ENCODE measurements around the gene CPT1A.
"Not testable (repeated sequence)": the region's sequence is repeated elsewhere in the genome, so short reads cannot be mapped to it uniquely, and the experiment has no call there.

CPT1A gene

DNA sequence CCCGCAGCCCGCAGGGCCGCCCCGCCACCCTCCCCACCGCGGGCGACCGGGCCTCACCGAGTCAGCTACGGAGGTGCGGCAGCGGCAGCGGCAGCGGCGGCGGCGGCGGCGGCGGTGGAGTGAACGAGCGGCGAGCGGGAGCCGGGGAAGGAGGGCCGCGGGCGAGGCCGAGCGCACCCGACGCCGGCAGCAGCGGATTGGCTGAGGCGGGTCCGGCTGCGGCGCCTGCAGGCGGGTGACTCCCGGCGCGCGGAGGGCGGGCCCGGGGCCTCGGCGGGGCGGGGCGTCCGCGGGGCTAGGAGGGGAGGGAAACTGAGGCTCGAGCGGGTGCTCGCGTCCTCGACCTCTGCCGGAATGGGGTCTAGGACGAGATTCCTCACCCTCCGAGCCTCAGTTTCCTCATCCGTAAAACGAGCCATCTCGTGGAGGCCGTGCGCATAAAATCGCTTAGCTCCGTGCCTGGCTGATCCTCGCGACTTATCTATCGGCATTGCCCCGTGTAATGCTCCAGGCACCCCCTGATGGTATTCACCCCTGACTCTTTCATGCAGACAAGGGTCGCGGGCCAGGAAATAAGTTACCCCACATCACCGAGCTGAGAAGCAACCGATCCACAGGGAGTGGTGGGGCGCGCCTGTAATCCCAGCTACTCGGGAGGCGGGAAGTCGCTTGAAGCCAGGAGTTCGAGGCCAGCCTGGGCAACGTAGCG lies at the start of gene CPT1A:
Gene CPT1A (minus strand): TSS at position 199 of the 709 bp plus-strand sequence. CDS start 26,442 bp downstream, outside the sequence.
- DNase-seq (ENCODE audit: low spot score): peak; percentile 64

DNA sequence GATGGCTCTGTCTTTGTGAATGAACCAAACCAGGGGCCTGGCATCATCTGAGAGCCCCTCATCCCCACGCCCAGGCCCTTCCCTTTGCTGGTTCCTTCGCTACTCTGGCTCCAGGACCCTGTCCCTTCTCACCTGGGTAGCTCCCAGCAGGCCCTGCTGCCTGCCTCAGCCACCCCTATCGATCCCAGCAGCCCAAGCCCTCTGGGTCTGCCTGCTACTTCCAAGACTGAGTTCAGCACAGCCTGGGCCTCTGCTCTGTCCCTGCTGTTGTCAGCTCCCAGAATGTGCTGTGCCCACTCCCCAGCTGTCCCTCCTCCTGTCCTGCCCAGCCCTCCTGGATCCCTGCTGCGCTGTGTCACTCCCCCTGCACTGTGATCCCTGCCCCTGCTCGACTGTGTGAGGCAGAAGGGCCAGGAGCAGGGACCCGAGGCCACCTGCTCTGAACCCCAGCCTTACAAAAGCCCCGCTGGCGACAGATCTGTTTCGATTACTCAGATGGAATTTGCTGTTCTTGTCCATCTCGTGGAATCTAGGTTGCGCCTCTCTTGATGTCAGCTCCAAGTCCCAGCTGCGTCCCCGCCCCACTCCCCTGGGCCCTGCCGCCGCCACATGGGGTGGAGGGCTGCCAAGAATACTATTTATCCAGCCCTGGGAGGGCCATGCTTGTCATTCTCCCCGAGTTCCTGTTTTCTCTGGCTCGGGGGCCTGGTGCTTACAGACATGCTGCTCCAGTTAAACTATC lies 48.9 kb upstream of the CPT1A start:
- no peak for DNase-seq (ENCODE audit: low spot score)

DNA sequence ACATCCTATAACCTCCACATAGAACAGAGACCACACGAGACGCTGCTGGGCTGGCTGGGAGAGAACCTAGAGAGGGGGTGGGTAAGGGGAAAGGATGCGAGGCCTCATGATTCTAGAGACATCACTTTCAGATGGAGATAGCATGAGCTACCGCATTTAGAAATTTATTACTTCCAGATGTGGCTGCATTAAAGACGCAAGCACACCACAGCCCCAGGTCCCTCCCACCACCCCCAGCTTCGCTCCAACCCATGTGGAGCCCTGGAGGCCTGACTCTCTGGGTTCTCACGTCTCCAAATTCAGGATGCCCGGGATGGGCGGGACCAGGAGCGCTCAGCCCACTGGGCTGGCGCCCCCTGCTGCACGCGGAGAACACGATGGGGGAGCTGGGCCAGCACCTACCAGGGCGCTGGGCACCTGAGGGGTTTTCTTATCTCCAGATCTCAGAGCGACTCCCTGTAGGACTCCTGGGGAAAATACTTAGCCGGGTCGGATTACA lies 48.3 kb upstream of the CPT1A start:
- DNase-seq (ENCODE audit: low spot score): no peak

DNA sequence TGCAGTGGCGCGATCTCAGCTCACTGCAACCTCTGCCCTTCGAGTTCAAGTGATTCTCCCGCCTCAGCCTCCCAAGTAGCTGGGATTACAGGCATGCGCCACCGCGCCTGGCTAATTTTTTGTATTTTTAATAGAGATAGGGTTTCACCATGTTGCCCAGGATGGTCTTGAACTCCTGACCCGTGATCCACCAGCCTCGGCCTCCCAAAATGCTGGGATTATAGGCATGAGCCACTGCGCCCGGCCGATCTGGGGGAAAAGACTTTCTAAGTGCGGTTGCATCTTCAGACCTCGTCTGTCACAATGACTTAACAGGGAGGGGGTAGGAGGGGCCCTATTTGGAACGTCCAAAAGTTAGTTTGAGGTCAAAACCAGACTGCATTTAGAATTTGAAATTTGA lies 43.1 kb upstream of the CPT1A start:
- DNase-seq (ENCODE audit: low spot score): not testable (repeated sequence)

DNA sequence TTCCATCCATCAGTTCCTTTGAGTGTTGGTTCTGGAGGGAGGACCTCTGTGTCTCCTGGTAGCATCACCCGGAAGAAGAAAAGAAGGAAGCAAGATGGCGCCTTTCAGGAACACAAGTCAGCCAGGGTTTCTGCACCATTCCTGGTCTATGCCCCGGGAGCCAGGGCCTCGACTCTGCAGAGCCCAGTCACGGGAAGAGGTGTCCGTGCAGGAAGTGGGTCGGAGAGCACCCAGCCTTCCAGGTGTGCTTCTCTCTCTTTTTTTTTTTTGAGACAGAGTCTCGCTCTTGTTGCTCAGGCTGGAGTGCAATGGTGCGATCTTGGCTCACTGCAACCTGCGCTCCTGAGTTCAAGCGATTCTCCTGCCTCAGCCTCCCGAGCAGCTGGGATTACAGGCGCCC lies 40.7 kb upstream of the CPT1A start:
- no peak for DNase-seq (ENCODE audit: low spot score)

DNA sequence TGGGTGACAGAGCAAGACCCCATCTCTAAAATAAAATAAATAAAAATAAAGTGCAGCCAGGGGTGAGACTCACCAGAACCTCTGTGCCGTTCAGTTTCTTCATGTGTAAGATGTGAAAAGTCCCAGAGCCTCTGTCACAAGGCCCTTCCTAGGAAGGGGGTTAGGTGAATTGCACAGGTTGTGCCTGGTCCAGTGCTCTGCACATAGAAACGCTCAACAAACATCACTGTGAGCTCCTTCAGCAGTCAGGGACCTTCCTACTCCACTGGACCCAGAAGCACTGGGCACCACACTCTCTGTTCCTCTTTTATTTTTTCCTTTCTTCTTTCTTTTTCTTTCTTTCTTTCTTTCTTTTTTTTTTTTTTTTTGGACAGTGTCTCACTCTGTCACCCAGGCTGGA lies 39.6 kb upstream of the CPT1A start:
- no peak for DNase-seq (ENCODE audit: low spot score)

DNA sequence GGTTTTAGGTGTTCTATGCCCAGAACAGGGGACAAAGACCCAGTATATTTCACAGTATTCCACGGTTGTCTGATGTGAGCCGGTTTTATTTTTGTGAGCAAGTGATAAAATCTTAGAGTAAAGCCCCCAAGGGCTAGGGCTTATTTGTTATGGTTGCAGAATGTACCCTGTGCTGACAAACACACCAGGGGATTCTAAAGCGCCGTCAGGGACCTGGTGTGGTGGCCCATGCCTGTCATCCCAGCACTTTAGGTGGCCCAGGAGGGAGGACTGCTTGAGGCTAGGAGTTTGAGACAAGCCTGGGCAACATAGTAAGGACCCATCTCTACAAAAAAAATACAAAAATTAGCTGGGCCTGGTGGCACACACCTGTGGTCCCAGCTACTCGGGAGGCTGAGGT lies 39.1 kb upstream of the CPT1A start:
- no peak for DNase-seq (ENCODE audit: low spot score)

DNA sequence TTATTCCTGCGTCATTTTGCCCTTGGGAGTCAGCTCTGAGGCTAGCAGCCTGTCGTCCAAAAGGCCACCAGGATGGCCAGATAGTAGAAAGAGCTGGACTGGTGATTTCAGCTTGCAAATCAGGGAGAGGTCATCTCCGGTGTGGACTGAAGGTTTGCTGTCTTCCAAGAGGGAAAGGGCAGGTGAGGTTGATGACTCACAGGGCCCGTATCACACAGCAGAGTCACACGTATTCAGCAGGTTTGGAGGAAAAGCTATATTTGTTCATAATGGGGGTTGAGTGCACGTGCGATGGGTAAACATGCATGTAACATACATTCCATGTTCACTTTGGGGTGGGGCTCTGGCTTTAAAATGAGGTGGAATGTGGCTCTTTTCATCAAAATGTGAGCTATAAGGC lies 36.3 kb upstream of the CPT1A start:
- no peak for DNase-seq (ENCODE audit: low spot score)

DNA sequence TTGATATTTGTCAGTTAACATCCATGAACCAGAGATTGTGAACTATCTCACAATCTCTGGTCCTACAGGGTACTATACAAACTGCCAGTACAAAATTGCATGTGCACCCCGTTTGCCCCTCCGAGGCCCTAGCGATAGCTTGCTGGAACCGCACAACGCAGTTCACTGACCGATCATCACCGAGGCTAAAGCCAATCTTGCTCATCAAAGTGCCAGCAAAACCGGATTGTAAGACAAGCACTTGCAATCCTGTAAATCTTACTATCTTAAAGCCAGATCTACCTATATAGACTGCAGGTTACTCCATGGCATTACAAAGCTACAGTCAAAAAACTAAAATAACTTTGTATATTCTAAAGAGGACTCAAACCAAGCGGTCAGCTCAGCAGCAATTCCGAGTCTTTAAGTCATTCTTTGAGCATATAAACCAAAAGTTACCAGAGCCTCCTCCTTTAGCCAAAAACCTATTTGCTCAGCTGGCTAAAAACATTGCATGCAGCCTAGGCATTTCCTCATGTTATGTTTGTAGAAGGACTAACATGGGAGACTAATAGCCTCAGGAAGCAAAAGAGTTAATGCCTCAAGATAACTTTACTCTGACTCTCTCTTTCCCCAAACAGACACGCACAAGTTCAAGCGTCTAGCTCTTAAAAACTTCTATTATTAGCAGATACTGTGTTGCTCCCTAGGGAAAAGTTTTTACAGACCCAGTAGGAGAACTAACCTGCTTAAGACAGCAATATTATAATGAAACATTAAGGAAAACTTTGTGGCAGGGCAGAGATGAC lies 30.7 kb upstream of the CPT1A start:
- no peak for DNase-seq (ENCODE audit: low spot score)

DNA sequence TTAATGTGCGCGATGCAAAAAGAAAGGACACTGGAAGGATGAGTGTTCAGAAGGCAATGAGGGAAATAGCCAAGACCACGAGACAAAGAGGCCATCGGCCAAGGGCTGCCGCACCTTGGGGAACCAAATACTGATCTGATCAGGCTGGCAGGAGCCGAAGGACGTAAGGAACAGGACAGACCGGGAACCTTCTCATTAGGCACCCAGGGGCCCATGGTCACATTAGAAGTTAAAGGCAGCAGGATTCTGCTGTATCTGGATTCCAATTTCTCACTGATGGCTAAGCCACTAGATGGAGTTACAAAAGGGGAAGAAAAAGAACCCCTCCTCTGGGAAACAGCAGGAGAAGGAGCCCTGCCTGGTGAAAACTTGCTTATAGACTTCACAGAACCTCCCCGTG lies 28.8 kb upstream of the CPT1A start:
- DNase-seq (ENCODE audit: low spot score): no peak

DNA sequence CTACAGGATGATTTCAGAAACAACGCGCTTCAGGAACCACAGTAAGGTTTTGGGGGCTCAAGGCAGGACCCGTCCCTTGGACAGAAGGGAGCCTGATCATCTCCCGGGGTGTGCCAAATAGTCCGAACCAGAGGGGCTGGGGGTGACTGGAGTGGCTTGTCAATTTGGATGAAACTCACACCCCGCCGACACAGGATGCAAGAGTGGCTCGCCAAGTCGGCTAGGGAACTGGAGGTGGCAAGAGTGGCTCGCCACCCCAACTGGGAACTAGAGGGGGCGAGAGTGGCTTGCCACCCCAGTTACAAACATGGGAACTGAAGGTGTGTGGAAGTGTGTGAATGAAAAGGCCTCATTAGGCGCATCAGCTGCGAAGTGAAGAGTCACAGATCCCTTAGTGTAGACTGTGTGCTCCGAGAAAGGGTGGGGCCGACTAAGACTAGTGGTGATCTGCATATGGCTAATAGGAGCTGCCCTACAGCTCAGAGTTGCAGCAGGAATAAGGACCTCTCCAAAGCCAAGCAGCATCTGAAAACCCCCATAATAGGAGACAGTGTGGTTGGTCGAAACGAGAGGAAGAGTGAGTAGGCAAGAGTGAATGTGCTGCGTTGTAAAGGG lies 26.6 kb upstream of the CPT1A start:
- no peak for DNase-seq (ENCODE audit: low spot score)

DNA sequence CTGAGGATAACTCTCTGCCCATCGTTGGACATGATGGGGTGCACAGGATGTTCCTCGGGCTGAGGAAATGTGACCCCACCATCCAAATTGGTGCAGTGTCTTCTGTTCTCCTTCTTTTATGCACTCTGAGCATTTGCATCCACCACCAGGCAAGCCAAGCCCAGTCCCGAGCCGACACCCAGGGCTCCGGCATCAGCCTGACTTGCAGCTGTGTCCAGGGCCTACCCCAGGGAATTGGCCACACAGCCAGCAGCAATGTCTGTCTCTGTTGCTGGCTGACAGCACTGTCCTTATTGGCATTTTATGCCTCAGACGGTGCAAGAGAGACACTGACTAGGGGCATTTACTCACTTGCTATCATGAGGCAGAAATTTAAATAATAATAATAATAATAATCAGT lies 25.4 kb upstream of the CPT1A start:
- no peak for DNase-seq (ENCODE audit: low spot score)

DNA sequence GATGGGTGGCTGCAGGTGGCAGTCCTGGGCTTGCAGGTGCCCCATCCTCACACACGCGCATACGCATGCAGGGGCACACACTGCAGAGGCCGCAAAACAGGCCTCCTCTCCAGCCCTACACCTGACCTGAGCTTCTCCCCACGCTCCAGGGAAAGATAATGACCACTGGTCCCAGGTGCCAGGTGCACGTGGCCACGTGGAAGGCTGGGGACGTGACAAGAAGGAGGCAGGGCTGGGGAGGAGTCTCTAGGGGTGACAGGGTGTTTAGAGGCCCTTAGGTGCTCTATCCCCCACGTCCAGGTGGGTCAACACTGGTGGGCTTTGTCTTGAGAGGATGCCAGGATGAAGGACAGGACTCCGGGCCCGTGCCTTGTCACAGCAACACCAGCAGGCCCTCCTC lies 23.5 kb upstream of the CPT1A start:
- DNase-seq (ENCODE audit: low spot score): no peak

DNA sequence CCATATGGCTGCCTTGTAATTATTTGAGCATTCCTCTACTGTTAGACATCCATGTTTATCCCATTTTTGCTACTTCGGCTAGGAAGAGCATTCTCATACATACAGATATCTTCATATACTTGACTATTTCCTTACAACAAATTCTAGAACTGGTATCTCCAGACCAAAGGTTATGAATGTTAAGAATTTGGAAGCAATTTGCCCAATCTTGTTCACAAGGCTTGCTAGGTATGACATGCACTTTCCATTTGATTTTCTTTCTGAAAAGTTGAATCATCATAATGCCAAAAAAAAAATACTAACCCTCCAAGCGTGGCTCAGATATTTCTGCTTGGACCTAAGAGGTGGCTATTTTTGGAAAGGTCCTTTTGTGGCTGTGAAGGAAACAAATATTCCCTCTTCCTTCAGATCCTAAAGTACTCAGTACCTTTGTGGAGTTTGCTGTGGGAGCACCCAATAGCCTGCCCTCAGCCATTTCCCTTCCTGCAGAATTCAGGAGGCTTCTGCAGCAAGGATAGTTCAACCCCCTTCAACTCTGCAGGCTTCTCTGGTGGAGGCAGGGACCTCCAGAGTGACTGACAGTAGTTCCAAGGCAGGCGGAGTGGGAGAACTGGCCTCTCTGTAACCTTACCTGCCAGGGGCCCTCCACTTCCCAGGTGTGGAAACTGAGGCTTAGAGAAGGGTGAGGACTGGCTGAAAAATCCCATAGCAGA lies 22.0 kb upstream of the CPT1A start:
- no peak for DNase-seq (ENCODE audit: low spot score)

DNA sequence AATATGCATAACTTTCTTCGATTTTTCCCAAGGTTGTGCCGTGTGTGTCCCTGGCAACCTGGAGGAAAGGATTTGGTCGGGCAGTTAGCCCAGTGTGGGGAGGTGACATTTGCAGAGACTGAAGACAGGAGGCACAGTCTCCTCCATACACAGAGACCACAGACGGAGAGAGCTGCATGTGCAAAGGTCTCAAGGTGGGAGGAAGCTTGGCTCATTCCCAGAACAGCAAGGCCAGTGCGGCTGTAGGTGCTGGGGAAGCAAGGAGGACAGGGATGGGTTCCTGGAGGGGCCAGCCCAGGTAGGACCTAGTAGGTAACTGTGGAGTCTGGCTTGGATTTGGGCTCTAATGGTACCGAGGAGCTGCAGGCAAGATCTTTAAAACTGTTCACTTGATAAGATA lies 20.7 kb upstream of the CPT1A start:
- no peak for DNase-seq (ENCODE audit: low spot score)

DNA sequence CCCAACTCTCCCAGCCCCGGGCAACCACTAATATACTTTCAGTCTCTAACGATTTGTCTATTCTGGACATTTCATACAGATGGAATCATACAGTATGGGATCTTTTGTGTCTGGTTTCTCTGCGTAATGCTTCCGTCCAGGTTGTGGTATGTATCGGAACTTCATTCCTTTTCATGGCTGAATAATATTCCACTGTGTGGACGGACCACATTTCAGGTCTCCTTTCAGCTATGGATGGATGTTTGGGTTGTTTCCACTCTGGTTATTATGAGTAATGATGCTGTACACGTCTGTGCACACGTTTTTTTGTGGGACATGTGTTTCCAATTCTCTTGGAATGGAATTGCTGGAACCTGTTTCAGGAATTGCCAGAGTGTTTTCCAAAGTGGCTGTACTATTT lies 17.4 kb upstream of the CPT1A start:
- no peak for DNase-seq (ENCODE audit: low spot score)

DNA sequence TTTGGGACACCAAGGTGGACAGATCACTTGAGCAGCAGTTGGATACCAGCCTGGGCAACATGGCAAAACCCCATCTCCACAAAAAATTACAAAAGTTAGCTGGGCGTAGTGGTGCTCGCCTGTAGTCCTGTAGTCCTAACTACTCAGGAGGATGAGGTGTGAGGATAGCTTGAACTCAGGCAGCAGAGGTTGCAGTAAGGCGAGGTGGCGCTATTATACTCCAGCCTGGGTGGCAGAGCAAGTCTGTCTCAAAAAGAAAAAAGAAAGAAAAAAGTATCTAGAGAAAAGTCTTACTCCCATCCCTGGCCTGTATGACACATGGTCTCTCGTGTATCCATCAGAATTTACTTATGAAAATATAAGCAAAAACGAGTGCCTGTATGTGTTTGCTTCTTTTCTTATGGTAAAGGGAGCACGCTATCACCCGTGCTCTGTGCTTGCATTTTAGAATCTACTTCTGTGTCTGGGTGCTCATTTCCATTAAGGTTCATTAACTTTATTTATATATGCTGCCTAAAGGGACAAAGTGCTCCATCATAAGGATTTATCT lies 15.4 kb upstream of the CPT1A start:
- no peak for DNase-seq (ENCODE audit: low spot score)

DNA sequence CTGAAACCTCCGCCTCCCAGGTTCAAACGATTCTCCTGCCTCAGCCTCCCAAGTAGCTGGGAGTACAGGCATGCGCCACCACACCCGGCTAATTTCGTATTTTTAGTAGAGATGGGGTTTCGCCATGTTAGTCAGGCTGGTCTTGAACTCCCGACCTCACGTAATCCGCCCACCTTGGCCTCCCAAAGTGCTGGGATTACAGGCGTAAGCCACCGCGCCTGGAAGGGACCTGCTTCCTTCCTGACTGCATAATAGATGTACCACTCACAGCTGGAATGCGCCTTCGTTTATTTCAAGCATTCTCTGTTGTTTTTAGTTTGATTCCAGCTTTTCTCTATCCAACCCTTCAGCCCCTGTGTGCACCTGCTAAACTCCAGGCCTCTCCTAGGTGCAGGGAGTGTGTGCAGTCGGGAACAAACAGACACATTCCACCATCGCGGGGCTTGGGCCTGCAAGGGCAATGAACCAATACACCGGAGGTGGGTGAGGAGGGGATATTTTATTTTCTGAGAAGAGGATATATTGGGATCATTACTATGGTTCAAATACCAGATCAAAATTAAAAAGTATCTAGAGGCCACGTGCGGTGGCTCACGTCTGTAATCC lies 14.8 kb upstream of the CPT1A start:
- not testable (repeated sequence) for DNase-seq (ENCODE audit: low spot score)

DNA sequence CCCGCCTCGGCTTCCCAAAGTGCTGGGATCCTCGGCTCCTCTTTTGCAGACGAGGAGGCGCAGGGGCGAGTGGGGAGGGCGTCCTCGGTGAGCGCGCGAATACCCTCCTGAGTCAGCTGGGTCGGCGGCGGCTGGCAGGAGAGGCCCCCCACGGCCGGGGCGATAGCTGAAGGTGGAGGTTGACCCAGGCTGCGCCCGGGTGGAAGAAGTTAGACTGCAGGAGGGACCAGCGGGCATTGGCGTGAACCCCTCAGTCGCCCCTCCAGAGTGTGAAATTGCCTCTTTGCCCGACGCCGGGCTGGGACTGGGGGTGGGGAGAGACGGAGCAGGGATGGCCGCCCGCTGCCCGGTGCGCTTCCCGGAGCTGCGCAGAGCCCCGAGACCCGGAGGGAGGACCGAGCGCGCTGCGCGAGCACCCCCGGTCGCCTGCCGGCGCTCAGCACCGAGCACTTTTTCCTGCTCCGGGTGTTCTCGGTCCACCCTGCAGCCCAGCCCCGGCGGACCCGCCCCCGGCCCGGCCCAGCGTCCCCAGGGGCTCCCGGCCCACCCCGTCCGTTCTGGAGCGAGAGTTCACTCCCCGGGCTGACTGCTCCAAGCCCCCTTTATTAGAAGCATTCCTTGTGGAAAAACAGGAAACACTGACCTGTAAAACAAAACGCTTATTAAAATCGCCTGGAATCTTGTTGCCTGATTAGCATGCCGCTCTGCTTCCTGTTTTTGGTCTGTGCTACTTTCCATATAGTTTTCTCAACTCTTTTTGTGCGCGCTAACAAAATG lies 13.7 kb upstream of the CPT1A start:
- no peak for DNase-seq (ENCODE audit: low spot score)
